ENCODE results near the gene RAPGEF6. TPM values are rescaled to one million over a fixed set of nuclear protein-coding genes. Genes with fewer than 3 reads are reported as not detected.
A peak's percentile ranks its signal among the peaks of the same experiment; 100 is the strongest.
"Not testable (repeated sequence)": the region's sequence is repeated elsewhere in the genome, so short reads cannot be mapped to it uniquely, and the experiment has no call there.

RAPGEF6 gene
- total RNA-seq, 1 experiment from 2014 or later = 17.4 TPM

- H3K27me3 ChIP-seq (replicated peaks; ENCODE audit: control insufficient read depth, insufficient read depth, low read length) = no peaks in the 10 kb centered on the region
- H3K4me3 ChIP-seq (ENCODE audit: low read depth, low read length) = no peak overlapping the region
- no peak overlapping the region for H3K4me3 Mint-ChIP-seq (ENCODE audit: unreplicated experiment)
- no TSS peak for BruUV-seq (replicated peaks)
- no peaks in the 10 kb centered on the region for H3K9me3 ChIP-seq
- H3K4me1 ChIP-seq = peaks cover 19% of the 10 kb centered on the region
- TF ChIP-seq, protein P1, sequence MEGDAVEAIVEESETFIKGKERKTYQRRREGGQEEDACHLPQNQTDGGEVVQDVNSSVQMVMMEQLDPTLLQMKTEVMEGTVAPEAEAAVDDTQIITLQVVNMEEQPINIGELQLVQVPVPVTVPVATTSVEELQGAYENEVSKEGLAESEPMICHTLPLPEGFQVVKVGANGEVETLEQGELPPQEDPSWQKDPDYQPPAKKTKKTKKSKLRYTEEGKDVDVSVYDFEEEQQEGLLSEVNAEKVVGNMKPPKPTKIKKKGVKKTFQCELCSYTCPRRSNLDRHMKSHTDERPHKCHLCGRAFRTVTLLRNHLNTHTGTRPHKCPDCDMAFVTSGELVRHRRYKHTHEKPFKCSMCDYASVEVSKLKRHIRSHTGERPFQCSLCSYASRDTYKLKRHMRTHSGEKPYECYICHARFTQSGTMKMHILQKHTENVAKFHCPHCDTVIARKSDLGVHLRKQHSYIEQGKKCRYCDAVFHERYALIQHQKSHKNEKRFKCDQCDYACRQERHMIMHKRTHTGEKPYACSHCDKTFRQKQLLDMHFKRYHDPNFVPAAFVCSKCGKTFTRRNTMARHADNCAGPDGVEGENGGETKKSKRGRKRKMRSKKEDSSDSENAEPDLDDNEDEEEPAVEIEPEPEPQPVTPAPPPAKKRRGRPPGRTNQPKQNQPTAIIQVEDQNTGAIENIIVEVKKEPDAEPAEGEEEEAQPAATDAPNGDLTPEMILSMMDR (IDR thresholded peaks at IDR 0.05; ENCODE audit: insufficient read depth in 1 of 2, low read depth in 1 of 2, low read length in 1 of 2, severe bottlenecking in 1 of 2, unreplicated experiment in 1 of 2) = no peak
- no peaks in the 10 kb centered on the region for H3K9me3 Mint-ChIP-seq (ENCODE audit: unreplicated experiment)
- intact Hi-C loops (cut with micrococcal nuclease; ENCODE audit: unreplicated experiment) = no loop called here
- H3K36me3 Mint-ChIP-seq (ENCODE audit: insufficient read depth, unreplicated experiment) = no peaks in the 10 kb centered on the region
- no peaks in the 10 kb centered on the region for H3K27me3 Mint-ChIP-seq (ENCODE audit: insufficient read depth, unreplicated experiment)
- H3K36me3 ChIP-seq (ENCODE audit: control insufficient read depth, insufficient read depth, low read length) = no peaks in the 10 kb centered on the region
- no peak for DNase-seq
- peaks cover 18% of the 10 kb centered on the region for H3K4me1 Mint-ChIP-seq (ENCODE audit: low read depth, unreplicated experiment)
- POLR2A ChIA-PET = no interaction called here
- H3K27ac Mint-ChIP-seq (ENCODE audit: unreplicated experiment) = no peak overlapping the region
- CTCF ChIA-PET = no interaction called here
Observed at GRCh38 chr5:131605086-131605485, 29.9 kb downstream of the RAPGEF6 start.

DNA sequence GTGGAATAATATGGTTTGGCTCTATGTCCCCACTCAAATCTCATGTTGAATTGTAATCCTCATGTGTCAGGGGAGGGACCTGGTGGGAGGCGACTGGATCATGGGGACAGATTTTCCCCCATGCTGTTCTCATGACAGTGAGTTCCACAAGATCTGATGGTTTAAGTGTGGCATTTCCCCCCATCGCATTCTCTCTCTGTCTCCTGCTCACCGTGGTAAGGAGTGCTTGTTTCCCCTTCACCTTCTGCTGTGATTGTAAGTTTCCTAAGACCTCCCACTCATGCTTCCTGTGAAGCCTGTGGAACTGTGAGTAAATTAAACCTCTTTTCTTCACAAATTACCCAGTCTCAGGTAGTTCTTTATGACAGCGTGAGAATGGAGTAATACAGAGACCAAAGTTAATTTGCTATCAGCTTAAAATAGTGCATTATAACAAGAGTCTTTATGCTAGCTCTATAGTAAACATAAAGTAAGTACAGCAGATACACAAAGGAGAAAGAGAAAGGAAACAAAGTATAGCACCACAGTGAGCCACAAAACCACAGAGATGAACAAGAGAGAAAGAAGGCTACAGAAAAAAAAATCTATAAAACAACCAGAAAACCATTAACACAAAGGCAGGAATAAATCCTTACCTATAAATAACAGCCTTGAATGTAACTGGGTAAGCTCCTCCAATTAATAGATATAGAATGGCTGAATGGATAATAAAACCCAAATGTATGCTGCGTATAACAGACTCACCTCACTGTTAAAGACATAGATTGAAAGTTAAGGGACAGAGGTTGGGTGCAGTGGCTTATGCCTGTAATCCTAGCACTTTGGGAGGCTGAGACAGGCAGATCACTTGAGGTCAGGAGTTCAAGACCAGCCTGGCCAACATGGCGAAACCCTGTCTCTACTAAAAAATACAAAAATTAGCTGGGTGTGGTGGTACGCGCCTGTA lies 39.7 kb downstream of the RAPGEF6 start:
- no peaks in the 10 kb centered on the region for H3K4me1 ChIP-seq
- H3K4me1 Mint-ChIP-seq (ENCODE audit: low read depth, unreplicated experiment) = peaks cover 6% of the 10 kb centered on the region
- TF ChIP-seq, protein P1 (IDR thresholded peaks at IDR 0.05; ENCODE audit: insufficient read depth in 1 of 2, low read depth in 1 of 2, low read length in 1 of 2, severe bottlenecking in 1 of 2, unreplicated experiment in 1 of 2) = no peak
- H3K4me3 Mint-ChIP-seq (ENCODE audit: unreplicated experiment) = no peak overlapping the region
- no peak for DNase-seq
- peaks cover 6% of the 10 kb centered on the region for H3K36me3 Mint-ChIP-seq (ENCODE audit: insufficient read depth, unreplicated experiment)
- H3K27me3 ChIP-seq (replicated peaks; ENCODE audit: control insufficient read depth, insufficient read depth, low read length) = no peaks in the 10 kb centered on the region
- no peak overlapping the region for H3K27ac Mint-ChIP-seq (ENCODE audit: unreplicated experiment)
- H3K4me3 ChIP-seq (ENCODE audit: low read depth, low read length) = no peak overlapping the region
- ChIA-PET POLR2A (interaction anchor here (0.6 kb wide), 1 partner anchor 828 kb away, joined by 3 read pairs; no protein-coding TSS in a partner anchor), CTCF (no interaction called here)
- intact Hi-C loops (cut with micrococcal nuclease; ENCODE audit: unreplicated experiment) = no loop called here
- 0 out of 2 replicates have a peak, but pooled peaks cover 2% of the 10 kb centered on the region for H3K36me3 ChIP-seq (ENCODE audit: control insufficient read depth, insufficient read depth, low read length)
- no TSS peak for BruUV-seq (replicated peaks)
- no peaks in the 10 kb centered on the region for H3K9me3 ChIP-seq
- no peaks in the 10 kb centered on the region for H3K27me3 Mint-ChIP-seq (ENCODE audit: insufficient read depth, unreplicated experiment)
- H3K9me3 Mint-ChIP-seq (ENCODE audit: unreplicated experiment) = peaks cover 18% of the 10 kb centered on the region

DNA sequence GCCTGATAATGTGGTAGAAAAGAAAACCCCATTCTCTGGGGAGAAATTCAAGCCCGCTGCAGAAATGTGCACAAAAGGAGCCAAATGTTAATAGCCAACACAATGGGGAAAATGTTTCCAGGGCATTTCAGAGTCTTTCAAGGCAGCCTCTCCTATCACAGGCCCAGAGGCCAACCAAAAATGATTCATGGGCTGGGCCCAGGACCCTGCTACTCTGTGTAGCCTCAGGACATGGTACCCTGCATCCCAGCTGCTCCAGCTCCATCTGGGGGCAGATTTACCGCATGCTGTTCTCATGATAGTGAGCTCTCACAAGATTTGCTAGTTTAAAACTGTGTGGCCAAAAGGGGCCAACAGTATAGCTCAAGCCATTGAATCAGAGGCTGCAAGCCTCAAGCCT lies 41.1 kb downstream of the RAPGEF6 start:
- Mint-ChIP-seq H3K4me1 (ENCODE audit: low read depth, unreplicated experiment) (peaks cover 14% of the 10 kb centered on the region), H3K9me3 (ENCODE audit: unreplicated experiment) (peaks cover 18% of the 10 kb centered on the region), H3K27ac (ENCODE audit: unreplicated experiment) (peak overlapping the region; percentile 62), H3K36me3 (ENCODE audit: insufficient read depth, unreplicated experiment) (no peaks in the 10 kb centered on the region), H3K27me3 (ENCODE audit: insufficient read depth, unreplicated experiment) (no peaks in the 10 kb centered on the region), H3K4me3 (ENCODE audit: unreplicated experiment) (no peak overlapping the region)
- intact Hi-C loops (cut with micrococcal nuclease; ENCODE audit: unreplicated experiment) = no loop called here
- Histone ChIP-seq H3K36me3 (ENCODE audit: control insufficient read depth, insufficient read depth, low read length) (0 out of 2 replicates have a peak, but pooled peaks cover 2% of the 10 kb centered on the region), H3K4me1 (peaks cover 9% of the 10 kb centered on the region), H3K9me3 (no peaks in the 10 kb centered on the region), H3K4me3 (ENCODE audit: low read depth, low read length) (no peak overlapping the region), H3K27me3 (replicated peaks; ENCODE audit: control insufficient read depth, insufficient read depth, low read length) (no peaks in the 10 kb centered on the region)
- ChIA-PET POLR2A (no interaction called here), CTCF (no interaction called here)
- no peak for DNase-seq
- TF ChIP-seq, protein P1 (IDR thresholded peaks at IDR 0.05; ENCODE audit: insufficient read depth in 1 of 2, low read depth in 1 of 2, low read length in 1 of 2, severe bottlenecking in 1 of 2, unreplicated experiment in 1 of 2) = no peak
- BruUV-seq (replicated peaks) = no TSS peak

DNA sequence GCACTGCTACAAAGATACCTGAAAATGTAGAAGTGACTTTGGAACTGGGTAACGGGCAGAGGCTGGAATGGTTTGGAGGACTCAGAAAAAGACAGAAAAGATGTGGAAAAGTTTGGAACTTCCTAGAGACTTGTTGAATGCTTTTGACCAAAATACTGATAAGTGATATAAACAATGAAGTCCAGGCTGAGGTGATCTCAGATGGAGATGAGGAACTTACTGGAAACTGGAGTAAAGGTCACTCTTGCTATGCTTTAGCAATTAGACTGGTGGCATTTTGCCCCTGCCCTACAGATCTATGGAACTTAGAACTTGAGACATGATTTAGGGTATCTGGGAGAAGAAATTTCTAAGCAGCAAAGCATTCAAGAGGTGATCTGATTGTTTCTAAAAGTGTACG lies 41.6 kb downstream of the RAPGEF6 start:
- POLR2A ChIA-PET; H3K27ac Mint-ChIP-seq (ENCODE audit: unreplicated experiment); H3K36me3 ChIP-seq (ENCODE audit: control insufficient read depth, insufficient read depth, low read length); H3K4me3 Mint-ChIP-seq (ENCODE audit: unreplicated experiment); H3K36me3 Mint-ChIP-seq (ENCODE audit: insufficient read depth, unreplicated experiment); H3K27me3 ChIP-seq (replicated peaks; ENCODE audit: control insufficient read depth, insufficient read depth, low read length); BruUV-seq (replicated peaks); DNase-seq; H3K4me3 ChIP-seq (ENCODE audit: low read depth, low read length); H3K9me3 ChIP-seq; CTCF ChIA-PET; intact Hi-C loops (cut with micrococcal nuclease; ENCODE audit: unreplicated experiment); H3K27me3 Mint-ChIP-seq (ENCODE audit: insufficient read depth, unreplicated experiment): not testable (repeated sequence)
- H3K4me1 ChIP-seq = peaks cover 10% of the 10 kb centered on the region
- peaks cover 18% of the 10 kb centered on the region for H3K9me3 Mint-ChIP-seq (ENCODE audit: unreplicated experiment)
- H3K4me1 Mint-ChIP-seq (ENCODE audit: low read depth, unreplicated experiment) = peaks cover 18% of the 10 kb centered on the region
